ENCODE data around the gene IRF5.

DNA sequence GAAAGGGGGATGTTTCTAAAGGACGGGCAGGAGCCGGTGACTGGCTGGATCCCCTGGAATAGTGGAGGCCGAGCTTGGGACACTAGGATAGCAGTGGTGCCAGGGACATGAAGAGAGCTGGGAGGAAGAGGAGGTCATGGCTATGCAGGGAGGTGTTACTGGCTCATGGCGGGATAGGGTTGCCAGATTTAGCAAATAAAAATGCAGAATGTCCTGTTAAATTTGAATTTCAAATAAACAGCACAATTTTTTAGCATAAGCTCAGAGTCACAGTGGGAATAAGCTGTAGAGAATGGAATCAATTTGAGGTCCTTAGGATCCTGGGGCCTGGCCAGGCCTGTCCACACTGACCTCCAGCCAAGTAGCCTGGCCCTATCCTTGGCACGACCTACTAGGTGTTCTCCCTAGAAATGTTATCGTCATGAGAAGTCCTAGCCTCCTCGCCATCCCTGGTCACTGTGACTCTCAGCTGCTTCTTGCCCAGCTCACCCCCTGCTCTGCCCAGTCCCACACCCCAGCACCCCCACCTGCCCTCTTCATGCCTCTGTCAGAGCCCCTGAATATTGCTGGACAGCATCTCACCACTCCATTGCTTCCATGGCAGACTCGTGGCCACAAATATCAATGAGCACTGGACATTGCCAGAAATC is 19.6 kb upstream of the IRF5 start:
- TF ChIP-seq SUZ12 (IDR thresholded peaks at IDR 0.05; ENCODE audit: extremely low read depth, insufficient read depth, insufficient read length) (no peak), ZNF274 (IDR thresholded peaks at IDR 0.05; ENCODE audit: low read depth, low read length) (no peak), YY1 (IDR thresholded peaks at IDR 0.05; ENCODE audit: insufficient read depth, insufficient read length) (no peak)

All from NT2/D1 (cell line).